Measurements from ENCODE around the gene SPDYE4.

SPDYE4 gene

GRCh38 chr17:8803531-8804420, 45.4 kb upstream of the SPDYE4 start:
- Histone ChIP-seq H3K4me3 (ENCODE audit: low read length in 2 of 2) (no peak overlapping the region), H3K4me1 (ENCODE audit: control insufficient read depth in 2 of 2, insufficient read depth in 1 of 2, low read depth in 1 of 2, low read length in 2 of 2) (peaks cover 0 to 7% of the 10 kb centered on the region in 2 donors), H4K91ac (ENCODE audit: low read depth, low read length, poor library complexity) (no peak overlapping the region), H3K18ac (ENCODE audit: low read length) (no peak overlapping the region), H3K4ac (ENCODE audit: low read length) (no peak overlapping the region), H2BK15ac (ENCODE audit: low read length) (no peak overlapping the region), H3K4me2 (ENCODE audit: insufficient read depth, low read length, poor library complexity, severe bottlenecking) (no peak overlapping the region), H2BK120ac (ENCODE audit: low read depth, low read length) (no peak overlapping the region), H3K27me3 (ENCODE audit: control insufficient read depth in 3 of 3, insufficient read depth in 3 of 3, low read depth in 1 of 3, low read length in 3 of 3) (peaks cover 2 to 38% (median 3%) of the 10 kb centered on the region in 3 experiments), H3K36me3 (replicated peaks in 1 of 2; ENCODE audit: control insufficient read depth in 2 of 2, insufficient read depth in 2 of 2, low read length in 2 of 2) (no peaks in the 10 kb centered on the region), H2BK5ac (ENCODE audit: low read length) (no peak overlapping the region), H2AFZ (ENCODE audit: low read length) (no peak overlapping the region), H4K8ac (ENCODE audit: low read depth, low read length) (no peak overlapping the region), H3K79me1 (ENCODE audit: low read depth, low read length) (no peaks in the 10 kb centered on the region), H3K9me3 (replicated peaks in 1 of 2; ENCODE audit: control insufficient read depth in 2 of 2, insufficient read depth in 1 of 2, low read depth in 1 of 2, low read length in 2 of 2) (no peaks in the 10 kb centered on the region), H3K14ac (ENCODE audit: low read length) (no peak overlapping the region), H2BK12ac (ENCODE audit: low read length) (no peak overlapping the region), H3K9ac (ENCODE audit: low read depth, low read length, poor library complexity) (no peak overlapping the region), H2AK5ac (ENCODE audit: low read depth, low read length) (peak overlapping the region; percentile 13), H3K23ac (ENCODE audit: low read depth, low read length, poor library complexity) (no peak overlapping the region), H3K27ac (replicated peaks; ENCODE audit: low read length) (no peak overlapping the region)
- WGBS, 2 donors (ENCODE audit: extremely low coverage in 2 of 2, insufficient read length in 2 of 2, insufficient replicate concordance in 1 of 2) = no CpG with 5 or more reads among the region's 19 CpGs
- no peak for DNase-seq (ENCODE audit: low spot score)

DNA sequence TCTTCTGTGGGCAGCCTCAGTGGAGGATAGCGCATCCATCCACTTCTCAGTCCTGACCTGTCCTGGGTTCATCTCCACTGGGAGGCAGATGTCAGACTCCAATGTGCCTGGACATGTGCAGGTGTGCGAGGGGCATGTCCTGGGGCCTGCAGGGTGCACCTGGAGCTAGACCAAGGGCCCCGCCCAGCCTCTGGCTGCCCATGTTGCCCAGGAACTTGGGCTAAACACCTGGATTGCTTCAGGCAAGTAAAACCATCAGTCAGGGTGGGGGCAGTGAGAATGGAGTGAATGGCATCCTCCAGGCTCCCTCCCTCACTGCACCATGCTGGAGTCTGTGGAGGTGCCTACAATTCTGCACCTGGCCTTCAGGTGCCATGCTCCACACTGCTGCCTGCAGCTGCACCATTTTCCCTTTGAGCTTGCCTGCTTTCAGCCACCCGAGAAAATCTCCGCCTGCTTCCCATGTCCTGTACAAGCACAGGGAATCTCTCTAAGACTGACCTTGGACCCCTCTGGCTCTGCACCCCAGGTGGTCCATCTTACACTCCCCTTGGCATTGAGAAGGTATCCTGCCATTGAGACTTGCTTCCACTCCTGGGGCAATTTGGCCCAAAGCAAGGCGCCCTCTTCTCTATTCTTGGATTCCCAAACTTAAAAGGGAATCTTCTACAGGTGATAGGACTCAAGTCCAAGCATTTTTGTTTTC, 42.9 kb upstream of the SPDYE4 start:
- peaks cover 3 to 61% (median 19%) of the 10 kb centered on the region in 3 experiments for H3K27me3 ChIP-seq (ENCODE audit: control insufficient read depth in 3 of 3, insufficient read depth in 3 of 3, low read depth in 1 of 3, low read length in 3 of 3)
- H3K9me3 ChIP-seq (replicated peaks in 1 of 2; ENCODE audit: control insufficient read depth in 2 of 2, insufficient read depth in 1 of 2, low read depth in 1 of 2, low read length in 2 of 2) = peaks cover 0 to 4% of the 10 kb centered on the region in 2 donors
- H3K9ac ChIP-seq (ENCODE audit: low read depth, low read length, poor library complexity) = no peak overlapping the region
- H3K27ac ChIP-seq (replicated peaks; ENCODE audit: low read length) = no peak overlapping the region
- peaks cover 0 to 9% of the 10 kb centered on the region in 2 donors for H3K4me1 ChIP-seq (ENCODE audit: control insufficient read depth in 2 of 2, insufficient read depth in 1 of 2, low read depth in 1 of 2, low read length in 2 of 2)
- H2BK5ac ChIP-seq (ENCODE audit: low read length) = no peak overlapping the region
- H2AFZ ChIP-seq (ENCODE audit: low read length) = no peak overlapping the region
- WGBS, 2 donors (ENCODE audit: extremely low coverage in 2 of 2, insufficient read length in 2 of 2, insufficient replicate concordance in 1 of 2) = no CpG with 5 or more reads among the region's 6 CpGs
- no peak for DNase-seq (ENCODE audit: low spot score)
- H4K91ac ChIP-seq (ENCODE audit: low read depth, low read length, poor library complexity) = no peak overlapping the region
- peaks cover 3% of the 10 kb centered on the region for H3K79me1 ChIP-seq (ENCODE audit: low read depth, low read length)
- H3K23ac ChIP-seq (ENCODE audit: low read depth, low read length, poor library complexity) = no peak overlapping the region
- no peak overlapping the region for H4K8ac ChIP-seq (ENCODE audit: low read depth, low read length)
- H2BK120ac ChIP-seq (ENCODE audit: low read depth, low read length) = no peak overlapping the region
- no peak overlapping the region for H3K14ac ChIP-seq (ENCODE audit: low read length)
- H2BK12ac ChIP-seq (ENCODE audit: low read length) = no peak overlapping the region
- H2AK5ac ChIP-seq (ENCODE audit: low read depth, low read length) = no peak overlapping the region
- H2BK15ac ChIP-seq (ENCODE audit: low read length) = no peak overlapping the region
- no peak overlapping the region for H3K18ac ChIP-seq (ENCODE audit: low read length)
- no peak overlapping the region for H3K4ac ChIP-seq (ENCODE audit: low read length)
- H3K36me3 ChIP-seq (replicated peaks in 1 of 2; ENCODE audit: control insufficient read depth in 2 of 2, insufficient read depth in 2 of 2, low read length in 2 of 2) = no peaks in the 10 kb centered on the region
- H3K4me2 ChIP-seq (ENCODE audit: insufficient read depth, low read length, poor library complexity, severe bottlenecking) = no peak overlapping the region
- peak overlapping the region in 1 of 2 donors; percentile 35 for H3K4me3 ChIP-seq (ENCODE audit: low read length in 2 of 2)

DNA sequence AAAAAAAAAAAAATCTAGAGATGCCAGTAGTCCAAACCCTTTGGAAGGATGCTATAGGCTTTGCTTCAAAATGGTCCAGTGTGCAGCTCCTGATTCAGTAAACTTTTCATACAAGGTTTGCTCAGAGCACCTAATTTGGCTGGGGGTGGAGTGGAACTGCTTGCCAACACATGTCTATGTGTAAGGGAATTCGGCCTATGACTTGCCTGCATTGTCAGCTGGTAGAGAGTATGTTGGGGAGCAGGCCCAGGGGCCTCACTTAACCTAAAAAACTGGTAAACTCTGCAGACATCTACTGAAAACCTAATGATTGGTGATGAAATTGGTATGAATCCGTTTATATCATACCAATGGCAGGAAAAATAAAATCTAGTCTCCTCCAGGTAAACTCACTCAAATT, 42.3 kb upstream of the SPDYE4 start:
- Histone ChIP-seq H2BK5ac (ENCODE audit: low read length) (no peak overlapping the region), H3K14ac (ENCODE audit: low read length) (no peak overlapping the region), H3K18ac (ENCODE audit: low read length) (no peak overlapping the region)

More for the DNA sequence above, 42.3 kb upstream of the SPDYE4 start:
- Histone ChIP-seq H3K9ac (ENCODE audit: low read depth, low read length, poor library complexity) (no peak overlapping the region), H3K27me3 (ENCODE audit: control insufficient read depth in 3 of 3, insufficient read depth in 3 of 3, low read depth in 1 of 3, low read length in 3 of 3) (peaks cover 3 to 66% (median 19%) of the 10 kb centered on the region in 3 experiments), H4K8ac (ENCODE audit: low read depth, low read length) (no peak overlapping the region), H3K79me1 (ENCODE audit: low read depth, low read length) (peaks cover 3% of the 10 kb centered on the region), H3K4me1 (ENCODE audit: control insufficient read depth in 2 of 2, insufficient read depth in 1 of 2, low read depth in 1 of 2, low read length in 2 of 2) (peaks cover 0 to 9% of the 10 kb centered on the region in 2 donors), H3K36me3 (replicated peaks in 1 of 2; ENCODE audit: control insufficient read depth in 2 of 2, insufficient read depth in 2 of 2, low read length in 2 of 2) (no peaks in the 10 kb centered on the region), H2BK12ac (ENCODE audit: low read length) (no peak overlapping the region), H2BK15ac (ENCODE audit: low read length) (no peak overlapping the region), H2AK5ac (ENCODE audit: low read depth, low read length) (no peak overlapping the region), H2BK120ac (ENCODE audit: low read depth, low read length) (no peak overlapping the region), H2AFZ (ENCODE audit: low read length) (no peak overlapping the region), H3K9me3 (replicated peaks in 1 of 2; ENCODE audit: control insufficient read depth in 2 of 2, insufficient read depth in 1 of 2, low read depth in 1 of 2, low read length in 2 of 2) (peaks cover 0 to 4% of the 10 kb centered on the region in 2 donors), H4K91ac (ENCODE audit: low read depth, low read length, poor library complexity) (no peak overlapping the region), H3K23ac (ENCODE audit: low read depth, low read length, poor library complexity) (no peak overlapping the region), H3K4ac (ENCODE audit: low read length) (no peak overlapping the region), H3K27ac (replicated peaks; ENCODE audit: low read length) (no peak overlapping the region), H3K4me3 (ENCODE audit: low read length in 2 of 2) (no peak overlapping the region), H3K4me2 (ENCODE audit: insufficient read depth, low read length, poor library complexity, severe bottlenecking) (no peak overlapping the region)
- DNase-seq (ENCODE audit: low spot score) = no peak
- WGBS, 2 donors (ENCODE audit: extremely low coverage in 2 of 2, insufficient read length in 2 of 2, insufficient replicate concordance in 1 of 2) = no CpG with 5 or more reads among the region's 2 CpGs
